CD4-positive, alpha-beta T cell (primary cell): ENCODE results near the gene CGNL1. TPM values are rescaled to one million over a fixed set of nuclear protein-coding genes. Genes with fewer than 3 reads are reported as not detected.

ENCODE experiments used
- ATAC-seq: fragments of 200-7000 bp; cut with Tn5 transposase; one replicate; pipeline ENCODE4 v1.10.0; 2022; ENCODE audit warnings: mild to moderate bottlenecking; ENCODE audit not compliant: poor library complexity
- CTCF ChIA-PET: fragments of 350-600 bp; sonication (Branson Sonifier 250); formaldehyde crosslinking; loops from one replicate; lab custom pipeline; 2021; ENCODE audit warnings: antibody characterized with exemption, inconsistent platforms; lab: Charles Lee
- POLR2A ChIA-PET: fragments of 350-600 bp; sonication (Branson Sonifier 250); formaldehyde crosslinking; loops from one replicate; lab custom pipeline; 2021; ENCODE audit warnings: antibody characterized with exemption, inconsistent platforms; lab: Charles Lee
- DNase-seq, 14 experiments: peaks; one replicate each; pipeline ENCODE4 v3.0.0-alpha.2; 2013 to 2020; ENCODE audit warnings: mixed read lengths in 2 of 14
- H3K27ac ChIP-seq, 2 donors: one replicate each; pipeline versions ENCODE4 v1.5.1 to v1.7.0; 2013; ENCODE audit warnings: low read length in 2 of 2, low read depth in 1 of 2, mild to moderate bottlenecking in 1 of 2
- H3K27me3 ChIP-seq, 2 experiments: 1 replicate in 1 of 2; 2 replicates in 1 of 2; pipeline versions ENCODE4 v1.6.1 to v1.7.0; 2013; ENCODE audit warnings: low read length in 2 of 2, control low read depth in 1 of 2, mild to moderate bottlenecking in 1 of 2, moderate library complexity in 1 of 2; ENCODE audit not compliant: insufficient read depth in 2 of 2, control insufficient read depth in 1 of 2
- H3K36me3 ChIP-seq: one replicate; pipeline ENCODE4 v1.6.1; 2013; ENCODE audit warnings: low read length, control low read depth; ENCODE audit not compliant: insufficient read depth
- H3K4me1 ChIP-seq: one replicate; pipeline ENCODE4 v1.6.1; 2013; ENCODE audit warnings: low read length, control low read depth; ENCODE audit not compliant: insufficient read depth
- H3K4me3 ChIP-seq: one replicate; pipeline ENCODE4 v1.5.1; 2013; ENCODE audit warnings: mild to moderate bottlenecking, low read length, moderate library complexity
- H3K9me3 ChIP-seq, 2 experiments: 1 replicate in 1 of 2; 2 replicates in 1 of 2; pipeline versions ENCODE4 v1.6.1 to v1.7.0; 2013; ENCODE audit warnings: low read length in 2 of 2, mild to moderate bottlenecking in 2 of 2, control low read depth in 1 of 2, moderate library complexity in 1 of 2; ENCODE audit not compliant: control insufficient read depth in 1 of 2, insufficient read depth in 1 of 2
- H3K27ac Mint-ChIP-seq: one replicate; pipeline ENCODE4 v1.8.0; 2020; ENCODE audit warnings: mixed read lengths
- H3K27me3 Mint-ChIP-seq: one replicate; pipeline ENCODE4 v1.8.0; 2021; ENCODE audit warnings: mixed read lengths
- H3K36me3 Mint-ChIP-seq: one replicate; pipeline ENCODE4 v1.8.0; 2021; ENCODE audit warnings: low read depth, mixed read lengths
- H3K4me1 Mint-ChIP-seq: one replicate; pipeline ENCODE4 v1.8.0; 2021; ENCODE audit warnings: low read depth, mixed read lengths
- H3K4me3 Mint-ChIP-seq: one replicate; pipeline ENCODE4 v1.8.0; 2020; ENCODE audit warnings: mild to moderate bottlenecking, mixed read lengths
- H3K9me3 Mint-ChIP-seq: one replicate; pipeline ENCODE4 v1.8.0; 2020; ENCODE audit warnings: mixed read lengths
- intact Hi-C, 2 experiments: fragments of 100-400 bp; cut with DNase I in 1 of 2; cut with micrococcal nuclease in 1 of 2; formaldehyde crosslinking; loops; one replicate each; pipeline versions ENCODE4 v1.15.1 to v1.9.0; 2023 to 2025; cut with DNase I, micrococcal nuclease
- total RNA-seq, 174 experiments: library from RNA in 2 of 174; stranded (reverse) in 2 of 174; gene quantifications; one replicate each; pipeline ENCODE4 v1.2.3 and lab custom pipeline; 2021 to 2026
- TF ChIP-seq, protein P1 (sequence below): fragments of 200-600 bp; IDR thresholded peaks from one replicate; pipeline ENCODE4 v1.8.0; 2022; ENCODE audit warnings: antibody characterized with exemption, mild to moderate bottlenecking

CGNL1 gene
- total RNA-seq, 2 experiments from 2014 or later: not detected

DNA sequence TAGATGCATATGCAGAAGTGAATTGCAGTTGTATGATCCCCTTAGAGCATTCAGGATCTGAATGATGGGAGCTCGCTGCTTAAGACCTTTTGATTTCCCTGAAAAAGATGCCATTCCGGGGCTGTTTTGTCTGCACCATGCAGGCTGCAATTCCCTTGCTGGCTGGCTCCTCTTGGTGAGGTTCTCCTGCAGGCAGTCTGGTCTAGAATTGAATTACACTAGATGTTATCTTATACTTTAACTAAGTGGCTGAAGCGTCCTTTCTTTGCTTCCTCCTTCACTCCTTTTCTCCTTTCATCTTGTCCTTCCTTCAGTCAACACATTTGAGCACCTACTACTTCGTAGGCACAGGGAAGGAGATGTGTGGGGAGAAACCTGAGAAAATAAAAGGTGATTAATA lies 196.8 kb downstream of the CGNL1 start:
- Histone ChIP-seq H3K4me3 (no peak overlapping the region), H3K4me1 (no peaks in the 10 kb centered on the region), H3K27ac (no peak overlapping the region), H3K27me3 (peaks cover 0 to 3% of the 10 kb centered on the region in 2 experiments), H3K9me3 (no peaks in the 10 kb centered on the region), H3K36me3 (no peaks in the 10 kb centered on the region)
- Mint-ChIP-seq H3K27ac (no peak overlapping the region), H3K9me3 (no peaks in the 10 kb centered on the region), H3K27me3 (peaks cover 8% of the 10 kb centered on the region), H3K4me1 (no peaks in the 10 kb centered on the region), H3K36me3 (no peaks in the 10 kb centered on the region), H3K4me3 (no peak overlapping the region)
- intact Hi-C loops: no loop called here
- ChIA-PET CTCF (no interaction called here), POLR2A (no interaction called here)
- DNase-seq (no peak), ATAC-seq (no peak)
- TF ChIP-seq, protein P1, sequence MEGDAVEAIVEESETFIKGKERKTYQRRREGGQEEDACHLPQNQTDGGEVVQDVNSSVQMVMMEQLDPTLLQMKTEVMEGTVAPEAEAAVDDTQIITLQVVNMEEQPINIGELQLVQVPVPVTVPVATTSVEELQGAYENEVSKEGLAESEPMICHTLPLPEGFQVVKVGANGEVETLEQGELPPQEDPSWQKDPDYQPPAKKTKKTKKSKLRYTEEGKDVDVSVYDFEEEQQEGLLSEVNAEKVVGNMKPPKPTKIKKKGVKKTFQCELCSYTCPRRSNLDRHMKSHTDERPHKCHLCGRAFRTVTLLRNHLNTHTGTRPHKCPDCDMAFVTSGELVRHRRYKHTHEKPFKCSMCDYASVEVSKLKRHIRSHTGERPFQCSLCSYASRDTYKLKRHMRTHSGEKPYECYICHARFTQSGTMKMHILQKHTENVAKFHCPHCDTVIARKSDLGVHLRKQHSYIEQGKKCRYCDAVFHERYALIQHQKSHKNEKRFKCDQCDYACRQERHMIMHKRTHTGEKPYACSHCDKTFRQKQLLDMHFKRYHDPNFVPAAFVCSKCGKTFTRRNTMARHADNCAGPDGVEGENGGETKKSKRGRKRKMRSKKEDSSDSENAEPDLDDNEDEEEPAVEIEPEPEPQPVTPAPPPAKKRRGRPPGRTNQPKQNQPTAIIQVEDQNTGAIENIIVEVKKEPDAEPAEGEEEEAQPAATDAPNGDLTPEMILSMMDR: no peak

DNA sequence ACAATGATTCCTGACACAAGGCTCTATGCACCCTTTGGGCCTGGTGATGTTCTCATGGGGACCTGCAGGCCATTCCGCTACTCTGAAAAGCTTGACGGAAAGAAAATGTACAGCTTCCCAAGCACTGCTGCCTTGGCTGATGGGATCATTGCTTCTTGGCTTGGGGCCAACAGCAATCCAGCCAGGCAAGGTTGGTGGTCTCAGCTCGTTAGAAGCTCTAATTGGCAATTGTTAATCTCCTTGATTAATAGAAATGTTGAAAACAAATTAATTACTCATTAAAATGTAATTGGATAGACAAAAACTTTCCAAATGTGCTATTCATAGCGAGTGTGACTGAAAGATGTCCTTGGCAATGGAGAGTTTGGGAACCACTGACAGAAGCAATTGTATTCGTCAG lies 199.1 kb downstream of the CGNL1 start:
- H3K4me1 ChIP-seq: no peaks in the 10 kb centered on the region
- no peak overlapping the region for H3K4me3 ChIP-seq
- Mint-ChIP-seq H3K4me3 (no peak overlapping the region), H3K9me3 (no peaks in the 10 kb centered on the region), H3K27ac (no peak overlapping the region), H3K4me1 (no peaks in the 10 kb centered on the region), H3K27me3 (peaks cover 16% of the 10 kb centered on the region), H3K36me3 (no peaks in the 10 kb centered on the region)
- ATAC-seq (no peak), DNase-seq (no peak)
- no peak overlapping the region for H3K27ac ChIP-seq
- CTCF ChIA-PET: no interaction called here
- intact Hi-C loops: no loop called here
- TF ChIP-seq, protein P1: no peak
- POLR2A ChIA-PET: interaction anchor here (0.6 kb wide), 1 partner anchor 284 kb away, joined by 3 read pairs; no protein-coding TSS in a partner anchor
- H3K9me3 ChIP-seq: no peaks in the 10 kb centered on the region
- H3K27me3 ChIP-seq: peaks cover 0 to 3% of the 10 kb centered on the region in 2 experiments
- no peaks in the 10 kb centered on the region for H3K36me3 ChIP-seq

DNA sequence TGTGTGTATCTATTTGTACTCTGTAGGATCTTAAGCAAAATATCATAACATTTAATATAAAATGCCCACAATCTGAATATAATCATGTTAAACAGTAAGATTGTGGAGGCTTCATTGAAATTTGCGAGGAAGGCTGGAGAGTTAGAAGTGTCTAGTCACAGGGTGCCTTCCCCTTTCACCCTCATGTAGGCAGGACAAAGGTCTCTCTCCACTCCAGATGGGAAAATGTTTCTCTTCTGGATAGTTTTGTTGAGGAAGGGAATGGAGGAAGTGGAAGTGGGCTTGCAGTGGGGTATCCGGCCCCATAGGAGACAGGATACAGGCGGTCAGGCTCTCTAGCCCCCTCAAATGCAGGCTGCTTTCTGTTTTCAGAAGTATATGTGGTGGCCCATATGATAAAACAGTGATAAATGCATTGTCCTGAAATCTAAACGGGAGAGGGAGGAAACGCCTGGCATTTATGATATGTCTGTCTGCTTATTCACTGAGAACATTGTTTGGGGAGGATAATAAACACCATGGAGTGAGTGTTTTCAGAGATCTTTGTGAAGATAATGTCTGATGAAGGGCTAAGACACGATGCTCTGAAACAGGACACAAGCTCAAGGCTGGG lies 202.1 kb downstream of the CGNL1 start:
- CTCF ChIA-PET: no interaction called here
- peaks cover 5% of the 10 kb centered on the region for H3K9me3 Mint-ChIP-seq

More for the DNA sequence above, 202.1 kb downstream of the CGNL1 start:
- H3K4me1 Mint-ChIP-seq: no peaks in the 10 kb centered on the region
- H3K27ac ChIP-seq: no peak overlapping the region
- TF ChIP-seq, protein P1: no peak
- H3K4me3 ChIP-seq: no peak overlapping the region
- peaks cover 0 to 7% of the 10 kb centered on the region in 2 experiments for H3K27me3 ChIP-seq
- no peak overlapping the region for H3K27ac Mint-ChIP-seq
- peaks cover 22% of the 10 kb centered on the region for H3K27me3 Mint-ChIP-seq
- no peaks in the 10 kb centered on the region for H3K36me3 ChIP-seq
- ATAC-seq (no peak), DNase-seq (no peak)
- H3K4me1 ChIP-seq: no peaks in the 10 kb centered on the region
- intact Hi-C loops: no loop called here
- H3K4me3 Mint-ChIP-seq: no peak overlapping the region
- peaks cover 0 to 9% of the 10 kb centered on the region in 2 experiments for H3K9me3 ChIP-seq
- POLR2A ChIA-PET: no interaction called here
- H3K36me3 Mint-ChIP-seq: peaks cover 7% of the 10 kb centered on the region
